ENCODE results near the gene SPATA33. TPM values are rescaled to one million over a fixed set of nuclear protein-coding genes. Genes with fewer than 3 reads are reported as not detected.

The SPATA33 gene
- total RNA-seq, 1 experiment from 2014 or later: 17.4 TPM

- Histone ChIP-seq H3K27ac (ENCODE audit: insufficient read length, low read depth, low read length) (no peak overlapping the region), H2AK5ac (ENCODE audit: insufficient read length, low read length) (no peak overlapping the region), H2BK120ac (ENCODE audit: low read depth, low read length, poor library complexity, severe bottlenecking) (no peak overlapping the region), H2BK12ac (ENCODE audit: insufficient read length, low read depth, low read length) (no peak overlapping the region), H3K79me1 (ENCODE audit: insufficient read depth, low read depth, low read length, poor library complexity, severe bottlenecking) (no peaks in the 10 kb centered on the region), H2AFZ (ENCODE audit: low read length) (no peak overlapping the region), H4K5ac (ENCODE audit: insufficient read length, low read depth, low read length) (no peak overlapping the region), H3K14ac (ENCODE audit: insufficient read depth, low read length) (no peak overlapping the region), H3K9me3 (ENCODE audit: control insufficient read depth, low read depth, low read length) (no peaks in the 10 kb centered on the region), H3K4me2 (ENCODE audit: insufficient read depth, insufficient read length, low read length) (no peak overlapping the region), H3K4ac (ENCODE audit: low read depth, low read length) (no peak overlapping the region), H4K8ac (replicated peaks; ENCODE audit: insufficient read length, low read depth, low read length) (no peak overlapping the region), H3T11ph (ENCODE audit: low read length) (no peak overlapping the region), H3K79me2 (ENCODE audit: insufficient read depth, low read length) (no peaks in the 10 kb centered on the region), H3K4me1 (ENCODE audit: insufficient read depth, low read length) (no peaks in the 10 kb centered on the region; the same call in 1 of the 2 replicates), H3K18ac (ENCODE audit: insufficient read length, low read depth, low read length) (peak overlapping the region; percentile 17), H3K56ac (ENCODE audit: insufficient read length, low read depth, low read length) (no peak overlapping the region), H2BK20ac (ENCODE audit: low read depth, low read length, poor library complexity, severe bottlenecking) (no peak overlapping the region), H3K9ac (ENCODE audit: extremely low read depth, insufficient read length, low read length) (no peak overlapping the region), H2BK5ac (ENCODE audit: insufficient read length, low read length) (no peak overlapping the region), H3K27me3 (ENCODE audit: insufficient read depth, low read length) (peaks cover 2% of the 10 kb centered on the region; the same call in 1 of the 2 replicates), H2BK15ac (ENCODE audit: low read depth, low read length) (no peak overlapping the region), H3K23ac (ENCODE audit: insufficient read length, low read depth, low read length) (no peak overlapping the region), H4K20me1 (ENCODE audit: control insufficient read depth, insufficient read depth, insufficient read length) (no peaks in the 10 kb centered on the region), H4K91ac (ENCODE audit: insufficient read length, low read depth, low read length) (no peak overlapping the region), H3K23me2 (ENCODE audit: insufficient read length, low read depth, low read length, poor library complexity, severe bottlenecking) (no peaks in the 10 kb centered on the region)
- no peak for DNase-seq
- WGBS (ENCODE audit: extremely low coverage, insufficient read length, low lambda C conversion rate): no CpG with 5 or more reads among the region's 21 CpGs
- Mint-ChIP-seq H3K27me3 (ENCODE audit: low read depth) (peaks cover 38% of the 10 kb centered on the region), H3K9me3 (no peaks in the 10 kb centered on the region), H3K27ac (no peak overlapping the region; a peak in 1 of 7 replicates), H3K4me3 (no peak overlapping the region), H3K4me1 (peaks cover 9 to 41% of the 10 kb centered on the region in 2 experiments), H3K36me3 (ENCODE audit: insufficient read depth in 1 of 3, low read depth in 3 of 3) (no peaks in the 10 kb centered on the region; a peak in 1 of 7 replicates)
- TF ChIP-seq CTCF (conservative IDR thresholded peaks at IDR 0.05): no peak
These were observed 32.6 kb upstream of the SPATA33 start for GRCh38 chr16:89624777-89625761.
